ENCODE results near the gene PRKAG2.

The PRKAG2 gene

GRCh38 chr7:151690606-151691005 lies 186.3 kb downstream of the PRKAG2 start:
- TF ChIP-seq POLR2AphosphoS5 (IDR thresholded peaks at IDR 0.05; ENCODE audit: low read depth, low read length) (no peak), POU2F2 (IDR thresholded peaks at IDR 0.05; ENCODE audit: low read depth, low read length) (no peak), POLR2A (IDR thresholded peaks at IDR 0.05; ENCODE audit: low read depth, low read length) (no peak), SPI1 (IDR thresholded peaks at IDR 0.05; ENCODE audit: low read depth, low read length) (no peak), TAF1 (IDR thresholded peaks at IDR 0.05; ENCODE audit: low read depth, low read length) (no peak), PAX5 (IDR thresholded peaks at IDR 0.05; ENCODE audit: insufficient read depth, low read length, severe bottlenecking) (no peak)
- FAIRE-seq (no peak), DNase-seq (ENCODE audit: insufficient read length, low spot score) (no peak)

GRCh38 chr7:151689196-151689971 lies 187.5 kb downstream of the PRKAG2 start:
- TF ChIP-seq POU2F2 (IDR thresholded peaks at IDR 0.05; ENCODE audit: low read depth, low read length) (no peak), POLR2A (IDR thresholded peaks at IDR 0.05; ENCODE audit: low read depth, low read length) (no peak), POLR2AphosphoS5 (IDR thresholded peaks at IDR 0.05; ENCODE audit: low read depth, low read length) (no peak), TAF1 (IDR thresholded peaks at IDR 0.05; ENCODE audit: low read depth, low read length) (no peak), PAX5 (IDR thresholded peaks at IDR 0.05; ENCODE audit: insufficient read depth, low read length, severe bottlenecking) (no peak), SPI1 (IDR thresholded peaks at IDR 0.05; ENCODE audit: low read depth, low read length) (no peak)
- FAIRE-seq: no peak

GRCh38 chr7:151688236-151688780 lies 188.6 kb downstream of the PRKAG2 start:
- TF ChIP-seq SPI1 (IDR thresholded peaks at IDR 0.05; ENCODE audit: low read depth, low read length): no peak
- no peak for TF ChIP-seq POLR2AphosphoS5 (IDR thresholded peaks at IDR 0.05; ENCODE audit: low read depth, low read length)
- no peak for TF ChIP-seq POU2F2 (IDR thresholded peaks at IDR 0.05; ENCODE audit: low read depth, low read length)
- TF ChIP-seq TAF1 (IDR thresholded peaks at IDR 0.05; ENCODE audit: low read depth, low read length): no peak
- no peak for TF ChIP-seq POLR2A (IDR thresholded peaks at IDR 0.05; ENCODE audit: low read depth, low read length)
- no peak for TF ChIP-seq PAX5 (IDR thresholded peaks at IDR 0.05; ENCODE audit: insufficient read depth, low read length, severe bottlenecking)
- DNase-seq (ENCODE audit: insufficient read length, low spot score) (no peak), FAIRE-seq (no peak)

More at GRCh38 chr7:151689196-151689971, 187.5 kb downstream of the PRKAG2 start:
- no peak for DNase-seq (ENCODE audit: insufficient read length, low spot score)

GRCh38 chr7:151687523-151688235 lies 189.2 kb downstream of the PRKAG2 start:
- DNase-seq (ENCODE audit: insufficient read length, low spot score) (no peak), FAIRE-seq (no peak)

GRCh38 chr7:151686826-151687225 lies 190.1 kb downstream of the PRKAG2 start:
- FAIRE-seq (no peak), DNase-seq (ENCODE audit: insufficient read length, low spot score) (no peak)
- TF ChIP-seq PAX5 (IDR thresholded peaks at IDR 0.05; ENCODE audit: insufficient read depth, low read length, severe bottlenecking): no peak
- TF ChIP-seq TAF1 (IDR thresholded peaks at IDR 0.05; ENCODE audit: low read depth, low read length): no peak

More at GRCh38 chr7:151687523-151688235, 189.2 kb downstream of the PRKAG2 start:
- TF ChIP-seq POU2F2 (IDR thresholded peaks at IDR 0.05; ENCODE audit: low read depth, low read length) (no peak), PAX5 (IDR thresholded peaks at IDR 0.05; ENCODE audit: insufficient read depth, low read length, severe bottlenecking) (no peak), POLR2AphosphoS5 (IDR thresholded peaks at IDR 0.05; ENCODE audit: low read depth, low read length) (no peak), POLR2A (IDR thresholded peaks at IDR 0.05; ENCODE audit: low read depth, low read length) (no peak), TAF1 (IDR thresholded peaks at IDR 0.05; ENCODE audit: low read depth, low read length) (no peak), SPI1 (IDR thresholded peaks at IDR 0.05; ENCODE audit: low read depth, low read length) (no peak)

- FAIRE-seq (no peak), DNase-seq (ENCODE audit: insufficient read length, low spot score) (no peak)
- no peak for TF ChIP-seq SPI1 (IDR thresholded peaks at IDR 0.05; ENCODE audit: low read depth, low read length)
- no peak for TF ChIP-seq PAX5 (IDR thresholded peaks at IDR 0.05; ENCODE audit: insufficient read depth, low read length, severe bottlenecking)
- no peak for TF ChIP-seq TAF1 (IDR thresholded peaks at IDR 0.05; ENCODE audit: low read depth, low read length)
- no peak for TF ChIP-seq POLR2A (IDR thresholded peaks at IDR 0.05; ENCODE audit: low read depth, low read length)
- no peak for TF ChIP-seq POU2F2 (IDR thresholded peaks at IDR 0.05; ENCODE audit: low read depth, low read length)
- TF ChIP-seq POLR2AphosphoS5 (IDR thresholded peaks at IDR 0.05; ENCODE audit: low read depth, low read length): no peak
Observed at GRCh38 chr7:151686016-151686766, 190.7 kb downstream of the PRKAG2 start.

GRCh38 chr7:151684408-151685175 lies 192.3 kb downstream of the PRKAG2 start:
- TF ChIP-seq POLR2AphosphoS5 (IDR thresholded peaks at IDR 0.05; ENCODE audit: low read depth, low read length) (no peak), PAX5 (IDR thresholded peaks at IDR 0.05; ENCODE audit: insufficient read depth, low read length, severe bottlenecking) (no peak), TAF1 (IDR thresholded peaks at IDR 0.05; ENCODE audit: low read depth, low read length) (no peak), POU2F2 (IDR thresholded peaks at IDR 0.05; ENCODE audit: low read depth, low read length) (no peak), SPI1 (IDR thresholded peaks at IDR 0.05; ENCODE audit: low read depth, low read length) (no peak), POLR2A (IDR thresholded peaks at IDR 0.05; ENCODE audit: low read depth, low read length) (no peak)
- FAIRE-seq: no peak
- DNase-seq (ENCODE audit: insufficient read length, low spot score): no peak

- no peak for DNase-seq (ENCODE audit: insufficient read length, low spot score)
- no peak for TF ChIP-seq POU2F2 (IDR thresholded peaks at IDR 0.05; ENCODE audit: low read depth, low read length)
- TF ChIP-seq PAX5 (IDR thresholded peaks at IDR 0.05; ENCODE audit: insufficient read depth, low read length, severe bottlenecking): no peak
- no peak for TF ChIP-seq POLR2A (IDR thresholded peaks at IDR 0.05; ENCODE audit: low read depth, low read length)
- TF ChIP-seq SPI1 (IDR thresholded peaks at IDR 0.05; ENCODE audit: low read depth, low read length): no peak
- TF ChIP-seq POLR2AphosphoS5 (IDR thresholded peaks at IDR 0.05; ENCODE audit: low read depth, low read length): no peak
- TF ChIP-seq TAF1 (IDR thresholded peaks at IDR 0.05; ENCODE audit: low read depth, low read length): no peak
- FAIRE-seq: no peak
Observed at GRCh38 chr7:151683615-151684407, 193.1 kb downstream of the PRKAG2 start.

Measured in GM12891 (cell line).